Upper lobe of left lung (tissue), 4 donors: Measurements from ENCODE around the gene LTBP2.

Experiments
- EP300 ChIP-seq, 4 donors: sonication (generic); formaldehyde crosslinking; IDR thresholded peaks; one replicate each; pipeline ENCODE4 v1.5.1; 2017; ENCODE audit warnings: antibody characterized with exemption in 4 of 4, control low read depth in 2 of 4
- TF ChIP-seq, protein P1 (sequence below), 6 experiments: fragments of 450-650 bp in 4 of 6; fragments of 200-600 bp in 2 of 6; sonication (generic) in 2 of 6; IDR thresholded peaks; one replicate each; pipeline ENCODE4 v1.5.1; 2016 to 2019; ENCODE audit warnings: antibody characterized with exemption in 6 of 6

DNA sequence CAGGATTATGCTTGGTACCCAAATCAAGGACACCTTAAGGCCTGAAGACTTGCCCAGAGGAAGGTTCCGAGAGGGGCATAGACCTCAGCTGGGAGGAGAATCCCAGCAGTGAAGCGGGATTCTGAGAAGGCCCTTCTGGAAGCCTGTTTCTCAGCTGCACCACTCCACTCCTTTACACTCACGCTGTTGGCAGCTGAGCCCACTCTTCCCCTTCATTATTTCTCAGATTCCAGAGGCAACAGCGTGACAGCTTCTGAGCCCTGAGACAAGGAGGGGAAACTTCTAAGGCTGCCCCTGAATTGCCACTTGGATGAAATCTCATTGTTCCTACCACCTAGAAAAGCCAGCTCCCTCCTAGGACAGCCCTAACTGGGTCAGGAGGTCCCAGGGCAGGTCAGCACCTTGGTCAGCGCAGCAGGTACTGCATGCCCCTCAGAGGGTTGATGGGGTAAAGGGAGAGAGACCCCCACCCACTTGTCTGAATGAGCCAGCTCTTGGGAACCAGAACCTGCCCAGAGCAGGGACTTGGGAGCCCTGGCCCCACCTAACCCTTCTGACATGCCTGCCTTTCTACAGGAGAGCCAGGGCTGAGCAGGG lies 64.6 kb downstream of the LTBP2 start:
- no peak for TF ChIP-seq EP300 (IDR thresholded peaks at IDR 0.05)
- TF ChIP-seq, protein P1, sequence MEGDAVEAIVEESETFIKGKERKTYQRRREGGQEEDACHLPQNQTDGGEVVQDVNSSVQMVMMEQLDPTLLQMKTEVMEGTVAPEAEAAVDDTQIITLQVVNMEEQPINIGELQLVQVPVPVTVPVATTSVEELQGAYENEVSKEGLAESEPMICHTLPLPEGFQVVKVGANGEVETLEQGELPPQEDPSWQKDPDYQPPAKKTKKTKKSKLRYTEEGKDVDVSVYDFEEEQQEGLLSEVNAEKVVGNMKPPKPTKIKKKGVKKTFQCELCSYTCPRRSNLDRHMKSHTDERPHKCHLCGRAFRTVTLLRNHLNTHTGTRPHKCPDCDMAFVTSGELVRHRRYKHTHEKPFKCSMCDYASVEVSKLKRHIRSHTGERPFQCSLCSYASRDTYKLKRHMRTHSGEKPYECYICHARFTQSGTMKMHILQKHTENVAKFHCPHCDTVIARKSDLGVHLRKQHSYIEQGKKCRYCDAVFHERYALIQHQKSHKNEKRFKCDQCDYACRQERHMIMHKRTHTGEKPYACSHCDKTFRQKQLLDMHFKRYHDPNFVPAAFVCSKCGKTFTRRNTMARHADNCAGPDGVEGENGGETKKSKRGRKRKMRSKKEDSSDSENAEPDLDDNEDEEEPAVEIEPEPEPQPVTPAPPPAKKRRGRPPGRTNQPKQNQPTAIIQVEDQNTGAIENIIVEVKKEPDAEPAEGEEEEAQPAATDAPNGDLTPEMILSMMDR (IDR thresholded peaks at IDR 0.05) = no peak
